ENCODE measurements around the gene DUS2.

DUS2 gene

GRCh38 chr16:68047987-68048386 lies 24.9 kb downstream of the DUS2 start:
- DNase-seq: no peak

DNA sequence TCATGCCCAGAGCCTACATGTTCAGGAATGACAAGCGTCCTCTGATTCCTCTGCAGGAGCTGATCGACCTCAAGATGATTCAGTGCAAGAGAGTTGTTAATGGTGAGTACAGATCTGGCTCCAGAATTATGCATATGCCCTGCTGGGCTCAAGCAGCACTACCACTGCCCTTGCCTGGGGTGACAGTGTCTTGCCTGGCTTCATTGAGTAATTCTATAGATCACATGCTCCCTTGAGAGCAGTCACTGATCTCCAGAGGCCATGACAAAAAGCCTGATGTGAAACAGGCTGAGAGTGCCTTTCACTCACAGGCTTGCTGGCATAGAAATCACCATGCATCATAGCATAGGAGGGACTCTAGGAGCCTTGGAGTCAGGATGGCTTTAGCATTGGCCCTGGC lies 26.4 kb downstream of the DUS2 start:
- no peak for DNase-seq

DNA sequence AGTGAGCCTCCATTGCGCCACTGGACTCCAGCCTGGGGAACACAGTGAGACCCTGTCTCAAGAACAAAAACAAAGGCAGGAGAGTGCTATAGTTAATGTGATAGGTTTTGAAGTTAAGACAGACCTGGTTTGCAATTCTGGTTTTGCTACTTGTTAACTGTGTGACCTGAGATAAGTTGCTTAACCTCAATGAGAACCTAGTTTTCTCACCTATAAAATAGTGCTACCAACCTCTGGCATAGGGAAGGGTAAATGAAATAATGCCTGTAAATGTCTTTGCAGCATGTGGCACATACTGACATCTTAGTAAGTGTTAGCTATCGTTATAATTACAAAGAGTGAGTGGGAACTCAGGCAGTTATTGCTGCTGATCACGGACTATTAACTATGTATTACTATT lies 32.3 kb downstream of the DUS2 start:
- DNase-seq: no peak

GRCh38 chr16:68059804-68060203 lies 36.7 kb downstream of the DUS2 start:
- no peak for DNase-seq

DNA sequence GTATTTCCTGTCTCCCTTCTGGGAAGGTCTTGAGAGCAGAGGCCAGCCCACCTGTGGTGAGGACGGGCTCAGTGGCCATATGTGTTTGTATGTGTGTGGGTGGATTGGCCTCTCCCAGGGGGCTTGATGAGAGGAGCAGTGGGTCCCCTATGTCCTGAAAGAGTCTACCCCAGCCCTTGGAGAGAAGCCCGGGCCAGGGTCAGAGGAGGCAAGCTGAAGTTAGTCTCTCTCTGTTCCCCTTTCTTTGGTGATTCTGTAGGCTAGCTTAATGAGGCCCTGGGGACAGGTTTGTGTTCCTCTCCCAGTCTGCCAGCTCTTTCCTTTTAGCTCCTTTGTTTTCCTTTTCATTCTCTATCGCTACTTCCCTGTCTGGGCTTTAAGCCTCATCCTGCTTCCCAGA lies 38.3 kb downstream of the DUS2 start:
- DNase-seq: no peak

DNA sequence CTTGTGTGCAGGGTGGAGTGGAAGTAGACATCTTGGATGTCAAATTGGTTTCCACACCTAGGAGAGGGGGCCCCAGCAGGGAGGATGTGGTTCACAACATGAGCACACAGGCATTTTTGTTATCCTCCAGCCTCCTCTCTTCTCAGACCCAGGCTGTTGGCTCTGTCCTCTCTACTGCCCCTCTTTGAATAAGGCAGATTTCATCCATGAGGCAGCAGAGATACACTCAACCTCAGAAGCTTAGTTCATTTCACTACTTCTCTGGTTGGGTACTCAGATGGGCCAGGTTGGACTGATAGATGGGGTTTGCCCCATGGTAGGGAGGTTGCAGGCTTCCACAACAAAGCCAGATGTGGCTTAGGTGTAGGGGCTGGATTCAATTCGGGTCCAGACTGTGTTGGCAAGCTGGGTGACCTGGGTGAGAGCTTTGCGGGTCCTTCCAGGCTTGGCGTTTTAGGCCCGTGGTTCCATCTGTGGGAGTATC lies 39.9 kb downstream of the DUS2 start:
- peak in 2 of 6 experiments; percentile 16 to 24 for DNase-seq

DNA sequence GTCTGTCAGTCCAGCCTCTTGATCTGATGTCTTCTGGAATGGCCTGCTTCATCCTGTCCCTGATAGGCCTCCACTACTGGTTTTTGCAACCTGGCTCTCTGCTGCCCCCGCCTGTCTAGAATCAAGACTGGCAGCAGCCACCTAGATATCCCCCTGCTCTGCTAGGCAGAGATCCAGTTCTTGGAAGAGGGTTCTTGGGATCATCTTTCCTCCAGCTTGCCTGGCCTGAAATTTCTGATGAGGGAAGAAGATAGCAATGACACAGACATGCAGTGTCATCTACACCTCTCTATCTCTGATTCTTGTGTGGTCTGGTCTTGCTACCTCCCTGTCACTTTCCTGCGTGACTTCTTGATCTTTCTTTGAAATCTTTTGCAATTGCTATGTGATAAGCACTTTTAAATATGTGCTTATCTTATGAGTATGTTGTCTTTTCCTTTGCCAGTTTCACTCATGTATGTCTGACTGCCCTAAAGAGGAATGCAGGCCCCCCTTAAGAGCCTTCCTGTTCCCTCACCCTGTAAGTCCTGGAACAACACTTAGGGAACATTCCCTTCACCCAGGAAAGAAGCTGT lies 41.8 kb downstream of the DUS2 start:
- peak; percentile 32 to 68 (median 64) for DNase-seq

- DNase-seq: no peak
These were observed 42.7 kb downstream of the DUS2 start for GRCh38 chr16:68065716-68066305.

GRCh38 chr16:68066763-68067162 lies 43.7 kb downstream of the DUS2 start:
- DNase-seq: no peak

- no peak for DNase-seq
These were observed 45.8 kb downstream of the DUS2 start for GRCh38 chr16:68068926-68069325.

- peak in 4 of 6 experiments; percentile 13 to 56 (median 48) for DNase-seq
These were observed 46.6 kb downstream of the DUS2 start for GRCh38 chr16:68069511-68070248.

GRCh38 chr16:68070249-68070730 lies 47.2 kb downstream of the DUS2 start:
- DNase-seq: no peak

DNA sequence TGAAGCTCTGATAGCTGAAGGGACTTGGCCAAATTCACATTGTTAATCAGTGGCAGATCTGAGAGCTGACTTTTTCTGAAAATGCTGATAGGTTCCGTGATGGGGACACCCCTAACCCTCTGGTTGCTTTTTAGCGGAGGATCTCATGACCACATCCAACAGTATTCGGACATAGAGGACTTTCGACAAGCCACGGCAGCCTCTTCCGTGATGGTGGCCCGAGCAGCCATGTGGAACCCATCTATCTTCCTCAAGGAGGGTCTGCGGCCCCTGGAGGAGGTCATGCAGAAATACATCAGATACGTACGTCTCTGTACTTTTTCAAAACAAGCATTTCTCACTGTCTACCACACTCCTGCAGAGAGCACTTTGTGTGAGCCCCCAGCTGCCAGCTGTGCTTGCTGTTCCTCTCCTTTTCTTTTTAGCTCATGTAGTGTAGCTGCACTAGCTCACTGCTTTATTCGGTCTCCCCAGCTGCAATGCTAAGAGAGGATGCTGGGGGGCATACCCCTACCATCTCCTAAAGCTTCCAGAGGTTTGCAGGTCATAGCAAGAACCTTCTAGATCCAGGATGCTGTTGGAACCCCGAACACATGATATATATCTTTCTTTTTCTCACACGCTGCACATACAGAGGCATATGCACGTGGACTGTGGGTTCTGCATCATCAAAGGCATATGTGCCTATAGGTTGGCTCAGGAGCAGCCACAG lies 47.9 kb downstream of the DUS2 start:
- peak in 2 of 6 experiments; percentile 14 to 33 for DNase-seq

DNA sequence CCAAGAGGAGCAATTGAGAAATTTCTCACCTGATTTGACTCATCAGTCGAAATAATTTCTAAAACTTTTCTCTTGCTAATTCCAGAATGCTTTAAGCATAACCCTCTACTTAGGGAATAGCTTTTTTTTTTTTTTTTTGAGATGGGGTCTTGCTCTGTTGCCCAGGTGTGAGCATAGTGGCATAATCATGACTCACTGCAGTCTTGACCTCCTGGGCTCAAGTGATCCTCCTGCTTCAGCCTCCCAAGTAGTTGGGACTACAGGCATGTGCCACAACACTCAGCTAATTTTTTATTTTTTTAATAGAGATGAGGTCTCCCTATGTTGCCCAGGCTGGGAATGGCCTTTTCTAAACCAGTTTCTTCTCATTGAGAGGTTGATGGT lies 48.4 kb downstream of the DUS2 start:
- DNase-seq: no peak

DNA sequence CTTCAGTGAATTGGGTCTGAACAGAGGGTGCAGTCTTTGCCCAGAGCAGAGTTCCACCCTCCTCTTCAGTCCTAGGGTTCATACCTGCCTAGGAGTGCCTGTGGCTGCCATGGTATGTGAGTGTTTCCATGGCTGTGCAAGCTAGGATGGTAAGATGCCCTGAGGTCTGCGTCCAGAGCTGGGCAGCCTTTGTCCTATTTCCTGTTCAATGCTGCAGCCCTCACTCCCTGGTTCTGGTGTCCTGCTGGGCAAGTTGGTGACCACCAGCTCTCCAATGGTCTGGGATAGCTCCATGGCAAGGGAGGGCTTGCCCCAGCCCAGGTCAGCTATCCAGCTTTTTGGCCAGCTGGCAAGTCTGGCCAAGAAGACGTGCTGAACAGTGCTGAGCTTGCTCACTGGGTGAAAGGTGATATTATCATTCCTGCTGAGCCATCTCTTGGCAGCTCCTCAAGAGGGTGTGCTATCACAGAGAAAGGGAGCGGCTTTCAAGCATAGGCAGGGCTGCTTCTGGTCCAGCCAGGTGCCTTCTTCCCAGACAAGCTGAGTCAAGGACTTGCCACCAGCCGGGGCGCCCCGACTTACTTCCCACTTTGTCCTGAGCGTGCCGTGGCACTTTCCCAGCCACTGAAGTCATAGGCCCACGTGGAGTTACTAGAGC lies 49.1 kb downstream of the DUS2 start:
- DNase-seq: no peak

GRCh38 chr16:68073902-68074760 lies 51.0 kb downstream of the DUS2 start:
- no peak for DNase-seq

DNA sequence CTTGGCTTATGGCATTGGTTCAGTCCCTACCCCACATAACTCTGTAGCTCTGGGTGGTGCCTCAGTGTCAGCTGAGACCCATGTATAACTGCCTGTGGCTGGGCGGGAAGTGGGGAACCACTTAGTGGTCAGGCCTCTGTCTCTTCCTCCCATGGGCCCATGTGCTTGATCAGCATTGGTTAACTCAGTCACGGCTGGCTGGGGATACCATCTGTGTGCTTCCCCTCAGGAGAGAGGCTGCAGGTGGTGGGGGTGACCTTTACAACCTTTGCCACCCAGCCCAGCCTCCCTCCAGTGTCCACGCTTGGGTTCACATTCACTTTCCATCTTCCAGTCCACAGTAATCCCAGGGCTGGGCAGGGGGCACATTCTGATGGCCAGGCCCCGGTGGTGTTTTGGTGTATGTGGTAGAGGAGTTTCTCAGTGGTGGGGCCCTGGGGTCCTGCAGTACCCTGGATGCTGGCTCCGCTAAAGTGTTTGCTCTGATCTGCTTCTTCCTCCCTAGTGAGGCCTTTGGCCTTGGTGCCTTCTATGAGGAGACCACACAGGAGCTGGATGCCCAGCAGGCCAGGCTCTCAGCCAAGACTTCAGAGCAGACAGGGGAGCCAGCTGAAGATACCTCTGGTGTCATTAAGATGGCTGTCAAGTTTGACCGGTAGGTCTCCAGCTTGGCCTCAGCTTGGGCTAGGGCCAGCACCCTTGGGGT lies 51.9 kb downstream of the DUS2 start:
- DNase-seq: peak in 1 of 6 experiments; percentile 14

- no peak for DNase-seq
These were observed 52.9 kb downstream of the DUS2 start for GRCh38 chr16:68075980-68076379.

DNA sequence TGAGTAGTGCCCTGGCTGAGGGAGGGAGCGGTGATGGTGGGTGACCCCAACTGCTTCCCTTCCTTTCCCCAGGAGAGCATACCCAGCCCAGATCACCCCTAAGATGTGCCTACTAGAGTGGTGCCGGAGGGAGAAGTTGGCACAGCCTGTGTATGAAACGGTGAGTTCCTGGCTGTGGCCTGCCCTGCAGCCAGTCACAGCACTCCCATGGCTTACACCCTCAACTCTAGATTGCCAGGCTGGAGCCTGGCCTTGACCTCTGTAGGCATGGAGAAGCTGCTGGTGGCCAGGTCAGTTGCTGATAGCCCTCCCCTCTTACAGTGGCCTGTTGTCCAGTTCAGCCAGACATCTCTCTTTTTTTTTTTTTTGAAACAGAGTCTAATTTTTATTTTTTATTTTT lies 53.5 kb downstream of the DUS2 start:
- DNase-seq: no peak

DNA sequence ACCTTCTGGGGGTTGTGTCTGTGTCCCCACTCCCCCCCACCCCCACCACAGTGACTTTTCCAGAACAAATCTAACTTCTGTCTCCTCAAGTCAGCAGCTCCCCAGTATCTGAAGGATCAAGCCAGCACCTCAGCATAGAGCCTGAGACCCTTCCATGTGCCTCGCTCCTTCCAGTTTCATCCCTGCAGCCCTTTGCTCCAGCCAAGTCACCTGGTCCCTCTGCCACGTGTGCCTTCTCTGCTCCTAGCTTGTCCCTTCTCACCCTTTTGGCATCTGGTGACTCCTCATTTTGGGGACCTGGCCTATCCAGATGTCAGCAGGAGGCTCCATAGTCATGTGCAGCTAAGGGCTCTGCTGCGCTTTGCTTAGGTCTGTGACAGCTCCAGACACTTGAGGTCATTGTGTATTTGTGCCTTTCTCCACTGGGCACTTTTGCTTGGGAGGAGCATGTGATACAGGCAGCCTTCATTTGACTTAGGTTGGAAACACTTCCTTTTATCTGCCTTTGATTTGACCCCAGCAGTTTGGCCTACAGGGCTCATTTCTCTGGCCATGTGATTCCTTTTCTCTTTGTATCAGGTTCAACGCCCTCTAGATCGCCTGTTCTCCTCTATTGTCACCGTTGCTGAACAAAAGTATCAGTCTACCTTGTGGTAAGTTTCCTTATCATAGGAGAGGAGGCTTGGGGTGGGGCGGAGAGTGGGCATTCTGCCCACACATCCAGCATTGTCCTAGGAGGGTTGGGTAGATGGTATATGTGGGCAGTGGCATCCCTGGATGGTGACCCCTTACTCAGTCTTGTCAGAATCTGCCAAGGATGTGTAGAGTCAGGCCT lies 55.0 kb downstream of the DUS2 start:
- no peak for DNase-seq
